Astrocyte (in vitro differentiated cells and primary cell): Measurements from ENCODE around the gene ZNF469.
"Not testable (repeated sequence)": the region's sequence is repeated elsewhere in the genome, so short reads cannot be mapped to it uniquely, and the experiment has no call there.

Experiments
- CTCF ChIP-seq: IDR thresholded peaks from 2 replicates; pipeline ENCODE4 v1.5.1; 2011; ENCODE audit warnings: low read depth, mild to moderate bottlenecking, inconsistent platforms, low read length, moderate library complexity; ENCODE audit not compliant: insufficient read depth
- EZH2 ChIP-seq: IDR thresholded peaks from 2 replicates; pipeline ENCODE4 v1.6.1; 2012; ENCODE audit warnings: mild to moderate bottlenecking, low read length, inconsistent platforms; ENCODE audit not compliant: insufficient read depth

- not testable (repeated sequence) for TF ChIP-seq CTCF, EZH2
Observed at GRCh38 chr16:88360401-88360800, 22.4 kb upstream of the ZNF469 start.
